ENCODE measurements around the gene UGT3A2.

Gene UGT3A2, protein sequence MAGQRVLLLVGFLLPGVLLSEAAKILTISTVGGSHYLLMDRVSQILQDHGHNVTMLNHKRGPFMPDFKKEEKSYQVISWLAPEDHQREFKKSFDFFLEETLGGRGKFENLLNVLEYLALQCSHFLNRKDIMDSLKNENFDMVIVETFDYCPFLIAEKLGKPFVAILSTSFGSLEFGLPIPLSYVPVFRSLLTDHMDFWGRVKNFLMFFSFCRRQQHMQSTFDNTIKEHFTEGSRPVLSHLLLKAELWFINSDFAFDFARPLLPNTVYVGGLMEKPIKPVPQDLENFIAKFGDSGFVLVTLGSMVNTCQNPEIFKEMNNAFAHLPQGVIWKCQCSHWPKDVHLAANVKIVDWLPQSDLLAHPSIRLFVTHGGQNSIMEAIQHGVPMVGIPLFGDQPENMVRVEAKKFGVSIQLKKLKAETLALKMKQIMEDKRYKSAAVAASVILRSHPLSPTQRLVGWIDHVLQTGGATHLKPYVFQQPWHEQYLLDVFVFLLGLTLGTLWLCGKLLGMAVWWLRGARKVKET

DNA sequence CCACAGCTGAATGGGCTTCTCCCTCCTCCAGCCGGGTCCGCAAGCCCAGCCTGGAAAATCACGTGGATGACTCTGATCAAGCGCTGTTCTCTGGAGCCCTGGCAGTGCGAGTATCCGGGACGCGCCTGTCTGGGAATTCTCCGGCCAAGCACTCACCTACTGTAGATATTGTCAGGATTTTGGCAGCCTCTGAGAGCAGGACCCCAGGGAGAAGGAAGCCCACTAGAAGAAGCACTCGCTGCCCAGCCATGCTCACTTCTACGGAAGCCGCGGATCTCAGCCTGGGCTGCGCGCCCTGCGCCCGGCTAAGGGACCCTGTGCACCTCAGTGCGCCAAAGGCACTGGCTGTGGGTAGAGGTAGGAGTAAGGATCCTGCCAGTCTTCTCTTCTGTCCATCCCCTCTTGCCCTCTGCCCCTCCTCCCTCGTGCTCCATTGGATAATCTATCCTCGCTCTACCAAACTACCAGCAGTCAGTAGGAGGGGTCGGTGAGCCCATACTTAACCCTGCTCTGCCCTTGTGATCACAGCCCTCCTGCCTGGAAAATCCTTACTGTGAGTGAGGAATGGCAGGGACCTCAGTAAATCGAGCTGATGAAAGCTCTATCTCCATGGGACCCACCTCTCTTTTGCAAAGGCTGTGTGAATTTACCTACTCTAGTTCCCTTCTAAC lies at the start of gene UGT3A2:
TSS of gene UGT3A2 (minus strand) at position 343 of the 671 bp plus-strand sequence. CDS start at position 250, 93 bp downstream.
- H3K36me3 ChIP-seq (ENCODE audit: low read depth): no peaks in the 10 kb centered on the region
- peaks cover 20% of the 10 kb centered on the region for H3K27me3 ChIP-seq (ENCODE audit: insufficient read depth, poor library complexity, severe bottlenecking)
- H3K27ac ChIP-seq (ENCODE audit: poor library complexity, severe bottlenecking): no peak within 1 kb of the TSS
- TF ChIP-seq, protein P1, sequence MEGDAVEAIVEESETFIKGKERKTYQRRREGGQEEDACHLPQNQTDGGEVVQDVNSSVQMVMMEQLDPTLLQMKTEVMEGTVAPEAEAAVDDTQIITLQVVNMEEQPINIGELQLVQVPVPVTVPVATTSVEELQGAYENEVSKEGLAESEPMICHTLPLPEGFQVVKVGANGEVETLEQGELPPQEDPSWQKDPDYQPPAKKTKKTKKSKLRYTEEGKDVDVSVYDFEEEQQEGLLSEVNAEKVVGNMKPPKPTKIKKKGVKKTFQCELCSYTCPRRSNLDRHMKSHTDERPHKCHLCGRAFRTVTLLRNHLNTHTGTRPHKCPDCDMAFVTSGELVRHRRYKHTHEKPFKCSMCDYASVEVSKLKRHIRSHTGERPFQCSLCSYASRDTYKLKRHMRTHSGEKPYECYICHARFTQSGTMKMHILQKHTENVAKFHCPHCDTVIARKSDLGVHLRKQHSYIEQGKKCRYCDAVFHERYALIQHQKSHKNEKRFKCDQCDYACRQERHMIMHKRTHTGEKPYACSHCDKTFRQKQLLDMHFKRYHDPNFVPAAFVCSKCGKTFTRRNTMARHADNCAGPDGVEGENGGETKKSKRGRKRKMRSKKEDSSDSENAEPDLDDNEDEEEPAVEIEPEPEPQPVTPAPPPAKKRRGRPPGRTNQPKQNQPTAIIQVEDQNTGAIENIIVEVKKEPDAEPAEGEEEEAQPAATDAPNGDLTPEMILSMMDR (IDR thresholded peaks at IDR 0.05; ENCODE audit: poor library complexity, severe bottlenecking): no peak
- DNase-seq (ENCODE audit: low spot score) (no peak), ATAC-seq (ENCODE audit: low read depth) (peak; percentile 65)
- H3K4me3 ChIP-seq (ENCODE audit: severe bottlenecking): peak within 1 kb of the TSS; percentile 1
- no peaks in the 10 kb centered on the region for H3K9me3 ChIP-seq (ENCODE audit: severe bottlenecking)
- H3K4me1 ChIP-seq (ENCODE audit: insufficient read depth, poor library complexity, severe bottlenecking): no peaks in the 10 kb centered on the region

DNA sequence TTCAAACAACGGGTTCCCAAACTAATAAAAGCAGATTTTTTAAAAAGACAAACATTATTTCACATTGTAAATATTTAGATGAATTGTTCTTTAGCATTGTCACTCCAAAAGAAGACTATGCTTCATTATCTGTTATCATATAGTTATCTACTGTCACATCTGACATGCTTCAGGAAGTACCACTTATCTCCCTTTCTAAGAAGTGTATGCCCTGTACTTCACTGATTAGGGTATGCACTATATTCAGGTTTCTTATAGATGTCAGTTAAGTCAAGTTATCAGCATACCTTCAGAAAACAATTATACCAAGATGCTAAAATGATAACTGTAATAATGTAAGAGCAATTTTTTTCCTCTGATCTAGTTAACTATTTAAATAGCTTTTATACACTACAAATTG lies 44.6 kb upstream of the UGT3A2 start:
- H3K4me3 ChIP-seq (ENCODE audit: severe bottlenecking): no peak overlapping the region
- H3K4me1 ChIP-seq (ENCODE audit: insufficient read depth, poor library complexity, severe bottlenecking): no peaks in the 10 kb centered on the region
- ATAC-seq (ENCODE audit: low read depth) (no peak), DNase-seq (ENCODE audit: low spot score) (no peak)
- H3K27ac ChIP-seq (ENCODE audit: poor library complexity, severe bottlenecking): no peak overlapping the region
- no peaks in the 10 kb centered on the region for H3K9me3 ChIP-seq (ENCODE audit: severe bottlenecking)
- no peaks in the 10 kb centered on the region for H3K27me3 ChIP-seq (ENCODE audit: insufficient read depth, poor library complexity, severe bottlenecking)
- peaks cover 25% of the 10 kb centered on the region for H3K36me3 ChIP-seq (ENCODE audit: low read depth)
- TF ChIP-seq, protein P1 (IDR thresholded peaks at IDR 0.05; ENCODE audit: poor library complexity, severe bottlenecking): no peak

DNA sequence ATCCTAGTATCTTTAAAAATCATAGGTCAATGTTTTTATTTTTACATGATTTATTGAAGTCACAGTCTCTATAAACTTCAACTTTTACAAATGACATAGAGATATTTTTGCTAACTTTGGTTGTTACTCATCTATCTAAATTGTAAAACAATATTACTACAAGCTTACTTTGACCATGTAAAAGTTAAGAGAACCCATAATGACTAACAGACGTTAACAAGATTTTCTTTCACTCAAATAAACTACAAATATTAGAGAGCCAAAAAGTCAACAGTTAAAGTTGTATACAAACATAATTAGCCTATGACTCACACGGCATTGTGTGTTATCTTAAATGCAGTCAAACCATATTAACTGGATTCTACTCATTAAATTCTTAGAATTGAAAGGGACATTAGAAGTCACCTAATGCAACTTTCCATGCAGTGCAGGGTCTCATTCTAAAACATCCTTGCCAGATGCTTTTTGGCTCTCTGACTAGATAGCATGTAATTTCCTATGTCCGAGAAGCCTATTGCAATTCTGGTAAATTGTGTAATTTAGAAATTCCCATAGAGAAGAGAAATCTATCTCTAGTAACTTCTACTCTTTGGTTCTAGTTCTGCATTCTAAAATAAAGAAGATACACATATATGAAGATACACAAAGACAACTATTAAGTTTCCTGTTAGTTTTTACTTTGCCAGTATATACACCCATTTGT lies 42.2 kb upstream of the UGT3A2 start:
- Histone ChIP-seq H3K4me1 (ENCODE audit: insufficient read depth, poor library complexity, severe bottlenecking) (no peaks in the 10 kb centered on the region), H3K27me3 (ENCODE audit: insufficient read depth, poor library complexity, severe bottlenecking) (no peaks in the 10 kb centered on the region), H3K27ac (ENCODE audit: poor library complexity, severe bottlenecking) (no peak overlapping the region), H3K9me3 (ENCODE audit: severe bottlenecking) (no peaks in the 10 kb centered on the region), H3K4me3 (ENCODE audit: severe bottlenecking) (no peak overlapping the region), H3K36me3 (ENCODE audit: low read depth) (peaks cover 18% of the 10 kb centered on the region)
- DNase-seq (ENCODE audit: low spot score): no peak
- TF ChIP-seq, protein P1 (IDR thresholded peaks at IDR 0.05; ENCODE audit: poor library complexity, severe bottlenecking): no peak
- ATAC-seq (ENCODE audit: low read depth): no peak

DNA sequence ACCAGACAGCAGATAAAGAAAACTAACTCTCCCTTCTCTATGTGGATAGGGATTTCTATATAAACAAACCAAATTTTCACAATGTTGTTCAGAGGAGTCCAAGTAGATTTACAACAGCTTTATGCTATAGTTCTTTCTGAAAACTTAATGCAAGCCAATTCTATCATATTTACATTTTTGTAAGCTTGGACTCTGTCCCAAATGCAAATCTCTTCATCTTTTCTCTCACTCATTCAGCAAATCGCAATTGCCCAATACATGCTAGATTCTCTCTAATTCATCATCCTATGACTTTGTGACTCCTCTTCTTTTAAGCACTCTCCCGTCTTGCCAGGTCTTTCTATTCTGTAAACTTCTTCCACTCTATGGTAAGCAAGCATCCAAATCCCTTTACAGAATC lies 39.1 kb upstream of the UGT3A2 start:
- H3K27ac ChIP-seq (ENCODE audit: poor library complexity, severe bottlenecking): no peak overlapping the region
- no peak overlapping the region for H3K4me3 ChIP-seq (ENCODE audit: severe bottlenecking)
- no peaks in the 10 kb centered on the region for H3K9me3 ChIP-seq (ENCODE audit: severe bottlenecking)
- no peaks in the 10 kb centered on the region for H3K27me3 ChIP-seq (ENCODE audit: insufficient read depth, poor library complexity, severe bottlenecking)
- no peak for DNase-seq (ENCODE audit: low spot score)
- peaks cover 12% of the 10 kb centered on the region for H3K36me3 ChIP-seq (ENCODE audit: low read depth)
- no peak for ATAC-seq (ENCODE audit: low read depth)
- H3K4me1 ChIP-seq (ENCODE audit: insufficient read depth, poor library complexity, severe bottlenecking): no peaks in the 10 kb centered on the region
- TF ChIP-seq, protein P1 (IDR thresholded peaks at IDR 0.05; ENCODE audit: poor library complexity, severe bottlenecking): no peak
